Heart left ventricle (tissue), 16 donors: ENCODE measurements around the gene INTU. TPM values are rescaled to one million over a fixed set of nuclear protein-coding genes. Genes with fewer than 3 reads are reported as not detected.

Experiments
- ATAC-seq, 4 donors: fragments of 200-7000 bp; cut with Tn5 transposase; one replicate each; pipeline ENCODE4 v1.9.1; 2020 to 2022; ENCODE audit warnings: moderate library complexity in 4 of 4, mild to moderate bottlenecking in 3 of 4, moderate number of reproducible peaks in 1 of 4
- DNase-seq, 5 donors: peaks; one replicate each; pipeline ENCODE4 v3.0.0-alpha.2; 2020
- H3K27ac ChIP-seq, 12 donors: fragments of 200-600 bp; sonication (generic) in 4 of 12; one replicate each; pipeline versions ENCODE4 v1.5.0 to v1.8.0; 2016 to 2022; ENCODE audit warnings: mild to moderate bottlenecking in 2 of 12
- H3K27me3 ChIP-seq, 9 donors: fragments of 200-600 bp; sonication (generic) in 2 of 9; one replicate each; pipeline versions ENCODE4 v1.5.1 to v1.8.0; 2016 to 2022; ENCODE audit warnings: mild to moderate bottlenecking in 3 of 9
- H3K36me3 ChIP-seq, 9 donors: fragments of 200-600 bp; sonication (generic) in 2 of 9; one replicate each; pipeline versions ENCODE4 v1.5.0 to v1.8.0; 2018 to 2022; ENCODE audit warnings: mild to moderate bottlenecking in 2 of 9
- H3K4me1 ChIP-seq, 12 donors: fragments of 200-600 bp; sonication (generic) in 4 of 12; one replicate each; pipeline versions ENCODE4 v1.5.0 to v1.8.0; 2016 to 2022; ENCODE audit warnings: mild to moderate bottlenecking in 3 of 12
- H3K4me3 ChIP-seq, 12 donors: fragments of 200-600 bp; sonication (generic) in 4 of 12; one replicate each; pipeline versions ENCODE4 v1.5.0 to v1.8.0; 2017 to 2022; ENCODE audit warnings: mild to moderate bottlenecking in 9 of 12, moderate library complexity in 4 of 12
- H3K9me3 ChIP-seq, 12 donors: fragments of 200-600 bp; sonication (generic) in 4 of 12; one replicate each; pipeline versions ENCODE4 v1.5.0 to v1.8.0; 2016 to 2022; ENCODE audit warnings: mild to moderate bottlenecking in 1 of 12
- CTCF ChIP-seq, 12 donors: fragments of 200-600 bp; sonication (generic) in 4 of 12; IDR thresholded peaks; one replicate each; pipeline versions ENCODE4 v1.5.0 to v1.8.0; 2018 to 2022; ENCODE audit warnings: antibody characterized with exemption in 12 of 12, mild to moderate bottlenecking in 5 of 12
- POLR2A ChIP-seq, 2 donors: fragments of 450-650 bp; IDR thresholded peaks; one replicate each; pipeline ENCODE4 v1.6.1; 2017; ENCODE audit warnings: antibody characterized with exemption in 2 of 2, mild to moderate bottlenecking in 2 of 2, moderate library complexity in 2 of 2
- WGBS, 4 donors: extraction: QIAGEN DNeasy Blood & Tissue Kit in 2 of 4; methylation state at CpG; one replicate each; pipeline versions ENCODE4 v1.1.5 to v1.1.7; 2013 to 2018; 5-methylcytosine and 5-hydroxymethylcytosine counted together
- intact Hi-C, 10 donors: fragments of 100-400 bp; cut with DNase I; formaldehyde crosslinking; loops; one replicate each; pipeline versions ENCODE4 v1.11.1 to v1.14.2; 2022
- polyA plus RNA-seq, 2 donors: library from polyadenylated mRNA; stranded (reverse); fragments of 200-250 nt; gene quantifications; one replicate each; pipeline ENCODE4 v1.2.3, GENCODE V29; 2013
- total RNA-seq, 9 donors: library from RNA; depleted of rRNA in 2 of 9; stranded (reverse); fragments of >200 nt in 2 of 9; fragmentation: NEBNext Ultra II Directional in 3 of 9; extraction: Animal tissue kit (Norgen Biotek cat#: 25700) in 3 of 9; gene quantifications; one replicate each; pipeline versions ENCODE4 v1.1.0 to v1.2.4, GENCODE V29; 2016 to 2023
- donor health status: ischemic (EF 13 %, LVEDD 7.1; RV severe dilation, severe dysfunction).
- donor health status: healthy with polysubstance abuse.
- donor health status: DM: no; HTN: yes; CAD: no.
- donor health status: DM: no; HTN: no; CAD: no.
- donor health status: ischemic (EF 25% LVEDD 6.9; RV normal size, moderate dysfunction).
- donor health status: ischemic (EF 25% LVEDD 5.7; RV mildly dilated, moderate dysfunction).
- donor health status: healthy.
- donor health status: DM: yes; HTN: yes; CAD: no.
- donor health status: ischemic (EF 35%, LVEDD 5.7; RV mildly dilated, moderate dysfunction).
- donor health status: nonischemic (EF 11% LVEDD 7.7; RV severe dilation, severe dysfunction).
- donor health status: DM: yes; HTN: yes; CAD: no.
- donor health status: PGD.
- donor health status: ischemic (EF 29% LVEDD 5.4; RV normal size, mild dysfunction).
- donor health status: nonischemic (EF 23%, LVEDD 6.1; RV moderate dilation, normal function).

The INTU gene
- total and polyA plus RNA-seq, 11 donors, result 1.6 to 7.6 (median 3.7) TPM

GRCh38 chr4:127737295-127737694, 104.5 kb downstream of the INTU start:
- Histone ChIP-seq H3K4me1 (no peaks in the 10 kb centered on the region), H3K4me3 (no peak overlapping the region), H3K27me3 (peaks cover 0 to 5% (median 0%) of the 10 kb centered on the region in 9 donors), H3K36me3 (no peaks in the 10 kb centered on the region), H3K27ac (no peak overlapping the region), H3K9me3 (no peaks in the 10 kb centered on the region)
- DNase-seq (no peak), ATAC-seq (no peak)
- TF ChIP-seq CTCF (IDR thresholded peaks at IDR 0.05), result no peak
- no peak for TF ChIP-seq POLR2A (IDR thresholded peaks at IDR 0.05)
- intact Hi-C loops, result no loop called here
- WGBS, 4 donors, result 41 to 60% (median 56%) methylated on average over 4 of the region's 4 CpGs

GRCh38 chr4:127741247-127741646, 108.5 kb downstream of the INTU start:
- TF ChIP-seq CTCF (IDR thresholded peaks at IDR 0.05), result no peak
- TF ChIP-seq POLR2A (IDR thresholded peaks at IDR 0.05), result no peak
- intact Hi-C loops, result no loop called here

GRCh38 chr4:127747883-127748282, 115.1 kb downstream of the INTU start:
- H3K36me3 ChIP-seq, result no peaks in the 10 kb centered on the region
- DNase-seq (no peak), ATAC-seq (no peak)
- peaks cover 0 to 26% (median 11%) of the 10 kb centered on the region in 12 donors for H3K9me3 ChIP-seq
- no peak for TF ChIP-seq POLR2A (IDR thresholded peaks at IDR 0.05)
- TF ChIP-seq CTCF (IDR thresholded peaks at IDR 0.05), result no peak
- no peak overlapping the region for H3K27ac ChIP-seq
- intact Hi-C loops, result no loop called here
- H3K27me3 ChIP-seq, result no peaks in the 10 kb centered on the region
- WGBS, 4 donors, result 76 to 91% (median 85%) methylated on average over 4 of the region's 4 CpGs
- H3K4me1 ChIP-seq, result no peaks in the 10 kb centered on the region
- no peak overlapping the region for H3K4me3 ChIP-seq

More at GRCh38 chr4:127741247-127741646, 108.5 kb downstream of the INTU start:
- Histone ChIP-seq H3K4me3 (no peak overlapping the region), H3K27me3 (peaks cover 0 to 5% (median 0%) of the 10 kb centered on the region in 9 donors), H3K4me1 (no peaks in the 10 kb centered on the region), H3K36me3 (no peaks in the 10 kb centered on the region), H3K27ac (no peak overlapping the region), H3K9me3 (no peaks in the 10 kb centered on the region)
- no peak for DNase-seq
- 94 to 99% (median 97%) methylated on average over 1 of the region's 1 CpG for WGBS, 4 donors
- no peak for ATAC-seq

- H3K36me3 ChIP-seq, result no peaks in the 10 kb centered on the region
- H3K4me3 ChIP-seq, result no peak overlapping the region
- TF ChIP-seq POLR2A (IDR thresholded peaks at IDR 0.05) (no peak), CTCF (IDR thresholded peaks at IDR 0.05) (no peak)
- 80 to 89% (median 84%) methylated on average over 2 of the region's 2 CpGs for WGBS, 4 donors
- intact Hi-C loops, result no loop called here
- DNase-seq (no peak), ATAC-seq (no peak)
- H3K4me1 ChIP-seq, result no peaks in the 10 kb centered on the region
- H3K9me3 ChIP-seq, result peaks cover 0 to 27% (median 11%) of the 10 kb centered on the region in 12 donors
- H3K27ac ChIP-seq, result no peak overlapping the region
- H3K27me3 ChIP-seq, result no peaks in the 10 kb centered on the region
Measured at GRCh38 chr4:127748957-127749356, 116.2 kb downstream of the INTU start.
